H54 (cell line): ENCODE data around the gene TTLL10.

Experiments
- DNase-seq: peaks from one replicate; pipeline ENCODE4 v3.0.0; 2011; ENCODE audit warnings: low spot score, mixed read lengths; ENCODE audit not compliant: insufficient read length
- FAIRE-seq: peaks from 3 replicates; lab custom pipeline; 2011; peaks lifted over from hg19 to GRCh38; lab: Jason Lieb, UNC
- POLR2A ChIP-seq: IDR thresholded peaks from 2 replicates; pipeline ENCODE4 v1.6.1; 2011; ENCODE audit warnings: low read depth, mild to moderate bottlenecking, low read length

The TTLL10 gene

GRCh38 chr1:1178794-1179331, 5.2 kb downstream of the TTLL10 start:
- no peak for TF ChIP-seq POLR2A
- DNase-seq (no peak), FAIRE-seq (no peak)

GRCh38 chr1:1179346-1179982, 5.8 kb downstream of the TTLL10 start:
- DNase-seq (no peak), FAIRE-seq (no peak)
- no peak for TF ChIP-seq POLR2A

GRCh38 chr1:1179983-1180861, 6.5 kb downstream of the TTLL10 start:
- no peak for TF ChIP-seq POLR2A
- no peak for FAIRE-seq
- no peak for DNase-seq

- no peak for FAIRE-seq
- no peak for DNase-seq
- TF ChIP-seq POLR2A: no peak
Observed at GRCh38 chr1:1181129-1181937, 7.7 kb downstream of the TTLL10 start.

GRCh38 chr1:1181938-1182410, 8.3 kb downstream of the TTLL10 start:
- FAIRE-seq: no peak
- no peak for TF ChIP-seq POLR2A
- no peak for DNase-seq

- TF ChIP-seq POLR2A: no peak
- no peak for DNase-seq
- no peak for FAIRE-seq
Observed at GRCh38 chr1:1182491-1183220, 9.0 kb downstream of the TTLL10 start.

- FAIRE-seq (no peak), DNase-seq (no peak)
- no peak for TF ChIP-seq POLR2A
Observed at GRCh38 chr1:1183221-1183747, 9.6 kb downstream of the TTLL10 start.

- TF ChIP-seq POLR2A: no peak
- FAIRE-seq: no peak
- no peak for DNase-seq
Observed at GRCh38 chr1:1183833-1184775, 10.4 kb downstream of the TTLL10 start.

- TF ChIP-seq POLR2A: no peak
- DNase-seq (no peak), FAIRE-seq (no peak)
Observed at GRCh38 chr1:1185101-1185765, 11.6 kb downstream of the TTLL10 start.

GRCh38 chr1:1187938-1188337, 14.3 kb downstream of the TTLL10 start:
- FAIRE-seq (no peak), DNase-seq (no peak)
- no peak for TF ChIP-seq POLR2A

GRCh38 chr1:1189111-1189510, 15.4 kb downstream of the TTLL10 start:
- TF ChIP-seq POLR2A: no peak
- FAIRE-seq (no peak), DNase-seq (no peak)
